ENCODE measurements around the gene NSUN4. TPM values are rescaled to one million over a fixed set of nuclear protein-coding genes. Genes with fewer than 3 reads are reported as not detected.

The NSUN4 gene
- total and polyA plus RNA-seq, 9 of the 15 experiments (the other 6 are each of a cell fraction or from before 2014, with no cell fraction given) = 33.4 to 60.2 (median 46.3) TPM

DNA sequence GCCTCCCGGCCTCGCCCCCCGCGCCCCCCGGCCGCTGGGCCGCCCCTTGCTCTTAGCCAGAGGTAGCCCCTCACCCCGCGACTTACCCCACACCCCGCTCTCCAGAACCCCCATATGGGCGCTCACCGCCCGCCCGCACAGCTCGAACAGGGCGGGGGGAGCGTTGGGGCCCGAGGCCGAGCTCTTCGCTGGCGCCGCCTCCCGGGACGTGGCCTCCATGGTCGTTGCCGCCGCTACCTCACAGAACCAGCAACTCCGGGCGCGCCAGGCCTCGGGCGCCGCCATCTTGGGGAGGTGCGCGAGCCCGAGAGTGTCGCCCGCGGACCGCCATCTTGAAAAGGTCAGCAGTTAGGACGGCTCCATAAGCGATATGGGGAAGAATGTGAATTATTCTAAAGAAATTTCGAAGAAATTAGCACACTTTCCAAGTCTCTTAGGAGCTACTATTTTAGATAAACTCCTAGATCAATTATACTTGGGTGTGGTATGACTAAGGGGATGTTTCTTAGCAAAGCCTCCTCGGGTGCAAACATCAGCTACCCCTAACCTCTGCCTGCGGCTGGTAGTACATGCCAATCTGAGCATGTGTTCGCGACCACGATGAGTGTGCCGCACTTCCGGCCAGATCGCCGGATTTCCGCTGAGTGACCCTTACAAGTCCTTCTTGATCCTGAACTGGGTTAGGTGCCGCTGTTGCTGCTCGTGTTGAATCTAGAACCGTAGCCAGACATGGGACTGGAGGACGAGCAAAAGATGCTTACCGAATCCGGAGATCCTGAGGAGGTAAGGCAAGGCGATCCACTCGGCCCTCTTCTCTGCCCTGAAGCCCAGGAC is 37.4 kb upstream of the NSUN4 start, which contains the start of the genes LRRC41 and UQCRH (continued):
- TF ChIP-seq, protein P1, sequence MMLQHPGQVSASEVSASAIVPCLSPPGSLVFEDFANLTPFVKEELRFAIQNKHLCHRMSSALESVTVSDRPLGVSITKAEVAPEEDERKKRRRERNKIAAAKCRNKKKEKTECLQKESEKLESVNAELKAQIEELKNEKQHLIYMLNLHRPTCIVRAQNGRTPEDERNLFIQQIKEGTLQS (IDR thresholded peaks at IDR 0.05) = peak; percentile 83
- TF ChIP-seq, protein P1 (CRISPR knock-in tag; conservative IDR thresholded peaks at IDR 0.05) = peak; percentile 82
- TF ChIP-seq MECOM (CRISPR knock-in tag; IDR thresholded peaks at IDR 0.05) = peak; percentile 45; the same call in 1 of the 2 replicates
- TF ChIP-seq SAFB2 (IDR thresholded peaks at IDR 0.05; ENCODE audit: borderline replicate concordance, low read depth, low read length, severe bottlenecking) = no peak
- TF ChIP-seq ZNF12 (CRISPR knock-in tag; IDR thresholded peaks at IDR 0.05) = no peak; the same call in 1 of the 2 replicates
- TF ChIP-seq SIN3B (IDR thresholded peaks at IDR 0.05; ENCODE audit: low read depth) = peak; percentile 21
- TF ChIP-seq CREB3L1 (IDR thresholded peaks at IDR 0.05; ENCODE audit: borderline replicate concordance, low read depth) = peak; percentile 99
- TF ChIP-seq EP300 (IDR thresholded peaks at IDR 0.05; ENCODE audit: low read length) = peak; percentile 15
- TF ChIP-seq OTX1 (CRISPR knock-in tag; IDR thresholded peaks at IDR 0.05) = 0 out of 2 replicates have a peak, but pooled peaks have one; percentile 49
- TF ChIP-seq, protein P2, sequence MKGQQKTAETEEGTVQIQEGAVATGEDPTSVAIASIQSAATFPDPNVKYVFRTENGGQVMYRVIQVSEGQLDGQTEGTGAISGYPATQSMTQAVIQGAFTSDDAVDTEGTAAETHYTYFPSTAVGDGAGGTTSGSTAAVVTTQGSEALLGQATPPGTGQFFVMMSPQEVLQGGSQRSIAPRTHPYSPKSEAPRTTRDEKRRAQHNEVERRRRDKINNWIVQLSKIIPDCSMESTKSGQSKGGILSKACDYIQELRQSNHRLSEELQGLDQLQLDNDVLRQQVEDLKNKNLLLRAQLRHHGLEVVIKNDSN (CRISPR knock-in tag; IDR thresholded peaks at IDR 0.05) = peak; percentile 75
- peak; percentile 58 for TF ChIP-seq MXI1 (IDR thresholded peaks at IDR 0.05; ENCODE audit: low read depth, low read length)
- TF ChIP-seq ZNF354B (CRISPR knock-in tag; IDR thresholded peaks at IDR 0.05) = no peak
- no peak for TF ChIP-seq ZNF561 (CRISPR knock-in tag; conservative IDR thresholded peaks at IDR 0.05)
- TF ChIP-seq ZNF124 (CRISPR knock-in tag; IDR thresholded peaks at IDR 0.05) = peak; percentile 83; the same call in 1 of the 2 replicates
- peak; percentile 98 for TF ChIP-seq ZNF197 (CRISPR knock-in tag; IDR thresholded peaks at IDR 0.05; ENCODE audit: low read depth)
- TF ChIP-seq BRD4 (IDR thresholded peaks at IDR 0.05) = peak; percentile 73
- peak; percentile 94 for TF ChIP-seq E2F8 (IDR thresholded peaks at IDR 0.05; ENCODE audit: low read depth, partially characterized antibody)
- no peak for TF ChIP-seq ZNF780A (CRISPR knock-in tag; IDR thresholded peaks at IDR 0.05)
- TF ChIP-seq C11orf30 (IDR thresholded peaks at IDR 0.05; ENCODE audit: low read depth) = peak; percentile 69; the same call in 1 of the 2 replicates
- peak; percentile 96 for TF ChIP-seq SUPT5H (IDR thresholded peaks at IDR 0.05)
- peak; percentile 54; the same call in 1 of the 2 replicates for TF ChIP-seq GTF2F1 (IDR thresholded peaks at IDR 0.05; ENCODE audit: low read depth, low read length)
- TF ChIP-seq ZNF24 (IDR thresholded peaks at IDR 0.05) = no peak
- TF ChIP-seq PTRF (tag; IDR thresholded peaks at IDR 0.05) = no peak
- TF ChIP-seq KDM2B (CRISPR knock-in tag; IDR thresholded peaks at IDR 0.05) = no peak
